GM20431 (cell line): ENCODE results near the gene SCUBE3.

Experiments used
- in situ Hi-C: fragments of 300-500 bp; cut with MseI, MboI; formaldehyde crosslinking; loops from one replicate; pipeline ENCODE4 v1.15.0; 2020; ENCODE audit warnings: low sequenced_read_pairs; ENCODE audit not compliant: unreplicated experiment

The SCUBE3 gene

DNA sequence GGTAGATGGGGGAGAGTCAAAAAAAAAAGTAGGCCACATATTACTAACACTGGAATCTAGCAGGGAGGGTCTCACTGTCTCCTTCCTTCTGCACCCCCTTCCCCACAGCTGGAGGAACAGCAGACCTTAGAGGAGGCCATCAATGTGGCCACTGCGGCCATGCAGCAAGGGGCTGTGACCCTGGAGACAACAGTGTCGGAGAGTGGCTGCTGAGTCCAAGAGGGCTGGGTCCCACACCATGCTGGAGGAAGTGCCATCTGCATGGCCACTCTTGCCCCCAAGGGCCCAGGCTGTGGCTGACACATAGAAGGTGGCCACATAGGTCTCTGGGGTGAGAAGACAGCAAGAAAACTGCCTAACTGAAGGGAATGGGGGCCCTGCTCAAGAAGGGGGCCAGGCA, 81.3 kb downstream of the SCUBE3 start:
- in situ Hi-C loops, result no loop called here

GRCh38 chr6:35295521-35296315, 82.0 kb downstream of the SCUBE3 start:
- in situ Hi-C loops, result no loop called here

- in situ Hi-C loops, result no loop called here
These were observed 83.3 kb downstream of the SCUBE3 start for GRCh38 chr6:35296931-35297600.

DNA sequence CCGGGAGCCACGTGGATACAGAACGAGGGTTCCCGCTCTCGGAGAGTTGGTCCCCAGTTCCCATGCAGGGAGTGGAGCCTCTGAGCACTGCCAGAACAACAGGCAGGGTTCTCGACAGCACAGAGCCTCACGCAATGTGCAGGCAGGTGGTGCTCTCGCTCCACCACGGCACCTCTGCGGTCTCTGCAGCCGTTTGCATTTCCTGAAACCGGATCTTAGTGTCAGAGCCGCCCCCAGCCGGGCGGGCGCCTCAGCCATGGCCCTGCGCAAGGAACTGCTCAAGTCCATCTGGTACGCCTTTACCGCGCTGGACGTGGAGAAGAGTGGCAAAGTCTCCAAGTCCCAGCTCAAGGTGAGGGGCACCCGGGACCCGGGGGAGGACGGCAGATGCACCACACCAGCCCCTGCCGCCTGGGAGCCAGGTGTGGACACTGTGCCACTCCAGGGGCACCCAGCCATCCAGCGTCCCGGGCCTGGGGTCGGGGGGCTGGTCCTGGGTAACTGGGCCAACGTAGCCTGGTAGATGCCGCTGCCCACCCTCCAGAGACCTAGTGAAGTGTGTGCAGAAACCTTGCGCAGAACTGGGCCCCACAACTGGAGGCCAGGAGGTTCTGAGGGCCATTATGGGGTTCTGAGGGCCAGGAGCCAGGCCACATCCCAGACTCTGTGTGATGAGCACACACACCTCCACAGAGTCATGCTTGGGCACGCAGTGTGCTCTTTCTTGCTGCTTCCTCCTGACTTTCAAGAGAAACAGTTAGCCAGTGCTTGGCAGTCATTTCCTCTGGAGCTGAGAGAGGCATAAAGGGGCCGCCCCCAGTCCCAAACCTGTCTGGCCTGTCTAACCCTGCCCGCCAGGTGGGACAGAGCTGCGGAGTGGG, 84.1 kb downstream of the SCUBE3 start, which contains the start of gene DEF6:
Gene DEF6 (plus strand): TSS at position 218 of the 881 bp plus-strand sequence. CDS start 39 bp downstream, at position 257.
- in situ Hi-C loops, result no loop called here

DNA sequence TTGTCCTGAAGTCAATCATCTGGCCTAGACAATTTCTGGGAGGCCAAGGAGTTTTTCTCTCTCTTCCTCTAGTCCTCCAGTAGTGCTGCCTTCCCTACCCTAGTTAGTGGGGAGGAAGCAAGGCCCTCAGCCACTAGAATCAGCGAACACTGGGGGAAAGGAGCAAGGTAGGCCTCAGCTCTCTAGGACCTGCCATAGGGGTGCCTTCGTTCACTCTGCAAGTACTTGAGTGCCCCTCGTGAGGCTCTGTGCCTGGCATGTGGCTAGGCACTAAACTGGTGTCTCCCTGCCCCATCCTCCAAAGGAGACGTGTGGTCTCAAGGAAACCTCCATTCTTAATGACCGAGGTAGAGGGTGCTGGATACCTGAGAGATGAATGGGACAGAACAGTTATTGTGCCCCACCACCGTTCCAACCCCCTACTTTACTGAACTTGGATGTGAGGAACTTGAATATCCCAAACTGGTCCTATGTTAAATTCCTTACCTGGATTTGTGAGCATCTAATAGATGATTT, 84.9 kb downstream of the SCUBE3 start:
- in situ Hi-C loops, result no loop called here

DNA sequence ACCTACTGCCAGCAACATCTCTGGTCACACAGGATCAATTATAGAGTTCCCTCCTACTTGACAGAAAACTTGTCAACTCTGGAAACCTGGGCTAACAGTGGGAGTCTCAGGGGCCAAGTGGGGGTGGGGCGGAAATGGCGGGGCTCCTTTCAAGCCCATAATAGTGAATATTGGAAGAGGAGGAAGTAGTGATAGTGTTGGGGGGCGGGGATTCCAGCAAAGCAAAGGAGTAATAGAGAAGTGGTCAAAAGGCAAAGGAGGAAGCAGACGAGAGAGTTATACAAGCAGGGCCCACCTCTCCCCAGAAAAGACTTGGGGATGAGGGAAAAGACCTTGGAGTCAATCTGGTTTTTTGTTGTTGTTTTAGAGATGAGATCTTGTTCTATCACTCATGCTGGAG, 85.9 kb downstream of the SCUBE3 start:
- in situ Hi-C loops, result no loop called here

DNA sequence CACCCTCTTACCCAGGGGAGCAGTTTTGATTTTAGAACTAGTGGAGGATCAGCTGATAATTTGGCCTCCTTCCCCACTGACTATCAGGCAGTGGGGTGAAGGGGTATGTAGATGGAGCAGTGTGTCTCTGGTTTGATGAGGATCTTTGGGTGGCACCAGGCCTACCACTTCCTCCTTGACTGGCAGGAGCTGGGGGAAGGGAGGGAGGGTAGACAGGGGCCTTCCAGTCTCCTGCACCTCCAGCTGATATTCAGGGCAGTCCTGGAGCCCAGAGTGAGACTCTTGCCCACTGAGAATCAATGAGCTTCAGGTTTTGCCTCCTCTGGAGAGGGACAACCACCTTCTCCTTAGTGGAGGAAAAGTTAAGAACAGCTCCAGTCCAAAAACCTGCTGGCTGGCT, 87.1 kb downstream of the SCUBE3 start:
- in situ Hi-C loops, result no loop called here
